HS-5 (cell line): ENCODE results near the gene PPM1N.

Source experiments
- DNase-seq: peaks from one replicate; pipeline ENCODE4 v3.0.0-alpha.2; 2012; ENCODE audit warnings: low read depth

The PPM1N gene

GRCh38 chr19:45492137-45492626 is 6.1 kb upstream of the PPM1N start:
- DNase-seq = no peak

- DNase-seq = no peak
Measured at GRCh38 chr19:45492627-45493470, 5.4 kb upstream of the PPM1N start.

- DNase-seq = no peak
Measured at GRCh38 chr19:45494261-45494916, 3.9 kb upstream of the PPM1N start.

GRCh38 chr19:45495178-45495577 is 3.1 kb upstream of the PPM1N start:
- no peak for DNase-seq

- no peak for DNase-seq
Measured at GRCh38 chr19:45496349-45496953, 1.8 kb upstream of the PPM1N start.

- DNase-seq = no peak
Measured at GRCh38 chr19:45497791-45498190, 452 bp upstream of the PPM1N start.

- DNase-seq = peak; percentile 63
Measured at GRCh38 chr19:45499196-45500180, 1.2 kb downstream of the PPM1N start.

GRCh38 chr19:45500918-45501729 is 2.9 kb downstream of the PPM1N start:
- DNase-seq = no peak

GRCh38 chr19:45501730-45502014 is 3.4 kb downstream of the PPM1N start:
- DNase-seq = no peak

GRCh38 chr19:45502111-45502510 is 3.9 kb downstream of the PPM1N start:
- DNase-seq = no peak

- no peak for DNase-seq
Measured at GRCh38 chr19:45503909-45504308, 5.7 kb downstream of the PPM1N start.

GRCh38 chr19:45505151-45505995 is 7.1 kb downstream of the PPM1N start:
- no peak for DNase-seq

- no peak for DNase-seq
Measured at GRCh38 chr19:45505996-45506245, 7.7 kb downstream of the PPM1N start.

- peak; percentile 61 for DNase-seq
Measured at GRCh38 chr19:45506246-45506988, 8.2 kb downstream of the PPM1N start.

GRCh38 chr19:45506989-45507871 is 9.0 kb downstream of the PPM1N start, which contains the start of gene VASP:
Gene VASP, plus strand, starts transcription at chr19:45507479. Its CDS starts 293 bp downstream, at chr19:45507772.
- peak; percentile 61 for DNase-seq

- no peak for DNase-seq
Measured at GRCh38 chr19:45507872-45508416, 9.7 kb downstream of the PPM1N start.

- DNase-seq = no peak
Measured at GRCh38 chr19:45508417-45508860, 10.2 kb downstream of the PPM1N start.
